ENCODE data around the gene CCDC187.

The CCDC187 gene

GRCh38 chr9:136202454-136203407 lies 101.2 kb downstream of the CCDC187 start:
- DNase-seq: no peak

GRCh38 chr9:136201609-136202453 lies 102.1 kb downstream of the CCDC187 start:
- no peak for DNase-seq

- DNase-seq: no peak
Measured at GRCh38 chr9:136201174-136201573, 102.7 kb downstream of the CCDC187 start.

- DNase-seq: no peak
Measured at GRCh38 chr9:136200424-136200823, 103.5 kb downstream of the CCDC187 start.
